Esophagus muscularis mucosa (tissue), 3 donors: ENCODE data around the gene TAS2R46.

ENCODE experiments used
- CTCF ChIP-seq, 3 experiments: fragments of 200-600 bp in 2 of 3; fragments of 450-650 bp in 1 of 3; sonication (generic) in 2 of 3; IDR thresholded peaks; one replicate each; pipeline ENCODE4 v1.5.1; 2017 to 2019; ENCODE audit warnings: antibody characterized with exemption in 3 of 3, mild to moderate bottlenecking in 2 of 3, moderate library complexity in 1 of 3
- POLR2A ChIP-seq: fragments of 450-650 bp; IDR thresholded peaks from one replicate; pipeline ENCODE4 v1.6.1; 2017; ENCODE audit warnings: antibody characterized with exemption, moderate library complexity, mild to moderate bottlenecking, low read depth

GRCh38 chr12:11067514-11067913, 5.4 kb upstream of the TAS2R46 start:
- TF ChIP-seq CTCF (IDR thresholded peaks at IDR 0.05) (no peak), POLR2A (no peak)
